Measurements from ENCODE around the gene DRC1. TPM values are rescaled to one million over a fixed set of nuclear protein-coding genes. Genes with fewer than 3 reads are reported as not detected.
A peak's percentile ranks its signal among the peaks of the same experiment; 100 is the strongest.
"Not testable (repeated sequence)": the region's sequence is repeated elsewhere in the genome, so short reads cannot be mapped to it uniquely, and the experiment has no call there.

DRC1 gene
- not detected for total RNA-seq

DNA sequence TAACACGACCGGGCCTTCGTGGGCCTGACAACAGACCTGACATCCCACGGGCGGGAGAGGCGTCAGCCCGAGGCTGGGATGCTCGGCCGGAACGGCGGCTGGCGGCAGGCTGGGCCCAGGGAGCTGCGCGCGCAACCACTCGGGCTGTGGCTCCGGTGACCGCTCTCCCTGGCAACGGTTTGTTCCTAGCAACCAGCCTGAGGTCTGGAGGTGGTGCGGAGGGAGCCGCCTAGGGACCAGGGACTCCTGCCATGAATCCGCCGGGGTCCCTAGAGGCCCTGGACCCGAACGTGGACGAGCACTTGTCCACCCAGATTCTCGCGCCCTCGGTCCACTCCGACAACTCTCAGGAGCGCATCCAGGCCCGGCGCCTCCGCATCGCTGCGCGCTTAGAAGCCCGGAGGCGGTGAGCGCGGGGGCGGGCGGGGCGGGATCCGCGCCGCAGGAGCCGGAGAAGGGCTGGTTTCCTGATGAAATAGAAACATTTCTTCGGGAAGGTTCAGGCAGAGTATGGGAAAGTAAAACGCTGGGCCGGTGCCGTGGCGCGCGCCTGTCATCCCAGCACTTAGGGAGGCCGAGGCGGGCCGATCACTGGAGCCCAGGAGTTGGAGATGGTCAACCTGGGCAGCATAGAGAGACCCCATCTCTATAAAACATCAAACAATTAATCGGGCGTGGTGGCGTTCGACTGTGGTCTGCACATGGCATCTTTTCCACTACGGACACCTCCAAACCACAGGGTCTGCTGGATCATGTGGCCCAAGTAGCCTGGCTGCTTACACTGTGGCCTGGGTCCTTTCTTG lies at the start of gene DRC1:
TSS of gene DRC1 (plus strand) at position 182 of the 803 bp plus-strand sequence. CDS start at position 252, 70 bp downstream.
- Mint-ChIP-seq H3K9me3 (no peaks in the 10 kb centered on the region), H3K4me3 (no peak within 1 kb of the TSS), H3K4me1 (peaks cover 9% of the 10 kb centered on the region), H3K27ac (no peak within 1 kb of the TSS), H3K36me3 (ENCODE audit: low read depth) (peaks cover 1% of the 10 kb centered on the region), H3K27me3 (peaks cover 7% of the 10 kb centered on the region)
- POLR2A ChIA-PET, result no interaction called here
- CTCF ChIA-PET, result interaction anchor here (0.8 kb wide), 1 partner anchor 12 kb away, joined by 4 read pairs; no protein-coding TSS in a partner anchor
- peak; percentile 51 for DNase-seq

- no peak overlapping the region for H3K4me3 Mint-ChIP-seq
- no peaks in the 10 kb centered on the region for H3K9me3 Mint-ChIP-seq
- H3K4me1 Mint-ChIP-seq, result peaks cover 54% of the 10 kb centered on the region
- H3K27ac Mint-ChIP-seq, result peak overlapping the region; percentile 0
- no peaks in the 10 kb centered on the region for H3K27me3 Mint-ChIP-seq
- CTCF ChIA-PET, result no interaction called here
- POLR2A ChIA-PET, result no interaction called here
- peaks cover 37% of the 10 kb centered on the region for H3K36me3 Mint-ChIP-seq (ENCODE audit: low read depth)
- DNase-seq, result no peak
Observed at GRCh38 chr2:26352892-26353291, 48.8 kb upstream of the DRC1 start.

- H3K27me3 Mint-ChIP-seq, H3K27ac Mint-ChIP-seq, CTCF ChIA-PET, H3K4me3 Mint-ChIP-seq, H3K9me3 Mint-ChIP-seq, DNase-seq: not testable (repeated sequence)
- POLR2A ChIA-PET, result interaction anchor here (3.4 kb wide), 1 partner anchor 9 kb away, joined by 25 read pairs; the partner anchor contains the start of genes ADGRF3 and SELENOI
- Mint-ChIP-seq H3K36me3 (ENCODE audit: low read depth) (peaks cover 33% of the 10 kb centered on the region), H3K4me1 (peaks cover 46% of the 10 kb centered on the region)
Observed at GRCh38 chr2:26354469-26354868, 47.3 kb upstream of the DRC1 start.

DNA sequence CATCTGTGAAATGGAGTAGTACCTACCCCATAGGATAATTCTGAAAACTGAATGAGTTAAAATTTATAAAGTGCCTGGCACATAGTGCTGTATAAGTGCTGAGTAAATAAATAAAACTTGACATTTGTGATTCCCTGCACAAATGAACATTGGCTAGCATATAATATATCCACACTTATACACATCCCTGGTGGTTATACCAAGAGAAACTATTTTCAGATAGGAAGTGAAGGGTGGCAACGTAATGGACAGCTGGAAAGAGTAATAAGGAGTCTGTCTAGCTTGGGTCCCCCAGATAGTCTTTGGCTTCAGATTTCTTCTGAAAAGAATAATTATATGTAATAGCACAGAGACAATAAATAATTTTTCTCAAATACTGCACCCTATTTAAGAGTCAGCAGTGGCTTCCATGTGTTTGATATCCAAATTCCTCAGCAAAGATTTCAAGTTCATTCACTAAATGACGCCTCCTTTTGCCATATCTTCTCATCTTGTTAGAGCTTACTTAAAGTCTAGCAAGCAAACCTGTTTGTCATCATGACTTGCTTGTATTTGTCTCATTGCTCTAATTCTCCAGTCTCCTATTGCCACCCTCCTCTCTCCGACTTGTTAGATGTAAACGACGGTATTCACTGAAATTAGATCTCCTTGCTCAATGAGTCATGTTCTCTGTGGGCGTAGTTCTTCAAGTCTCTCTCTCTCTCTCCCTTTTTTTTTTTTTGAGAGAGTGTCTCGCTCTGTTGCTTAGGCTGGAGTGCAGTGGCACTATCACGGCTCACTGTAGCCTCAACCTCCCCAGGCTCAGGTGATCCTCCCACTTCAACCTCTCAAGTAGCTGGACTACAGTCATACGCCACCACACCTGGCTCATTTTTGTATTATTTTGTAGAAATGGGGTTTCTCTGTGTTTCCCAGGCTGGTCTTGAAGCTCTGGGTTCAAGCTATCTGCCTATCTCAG lies 46.4 kb upstream of the DRC1 start:
- H3K36me3 Mint-ChIP-seq (ENCODE audit: low read depth), result peaks cover 37% of the 10 kb centered on the region
- no peaks in the 10 kb centered on the region for H3K9me3 Mint-ChIP-seq
- DNase-seq, result no peak
- H3K4me1 Mint-ChIP-seq, result peaks cover 46% of the 10 kb centered on the region
- POLR2A ChIA-PET, result interaction anchor here (3.4 kb wide), 1 partner anchor 10 kb away, joined by 25 read pairs; the partner anchor contains the start of genes ADGRF3 and SELENOI
- no peak overlapping the region for H3K27ac Mint-ChIP-seq
- no peaks in the 10 kb centered on the region for H3K27me3 Mint-ChIP-seq
- no peak overlapping the region for H3K4me3 Mint-ChIP-seq
- CTCF ChIA-PET, result interaction anchor here (1.5 kb wide), 1 partner anchor 8 kb away, joined by 4 read pairs; the partner anchor contains the start of gene ADGRF3

- no peak overlapping the region for H3K4me3 Mint-ChIP-seq
- CTCF ChIA-PET, result interaction anchor here (1.5 kb wide), 1 partner anchor 9 kb away, joined by 4 read pairs; the partner anchor contains the start of gene ADGRF3
- POLR2A ChIA-PET, result interaction anchor here (1.0 to 3.4 kb wide), 2 partner anchors 10 to 524 kb away, joined by 3 to 25 read pairs; partner anchors contain the start of genes ADGRF3 and SELENOI
Observed at GRCh38 chr2:26356111-26356510, 45.6 kb upstream of the DRC1 start.

DNA sequence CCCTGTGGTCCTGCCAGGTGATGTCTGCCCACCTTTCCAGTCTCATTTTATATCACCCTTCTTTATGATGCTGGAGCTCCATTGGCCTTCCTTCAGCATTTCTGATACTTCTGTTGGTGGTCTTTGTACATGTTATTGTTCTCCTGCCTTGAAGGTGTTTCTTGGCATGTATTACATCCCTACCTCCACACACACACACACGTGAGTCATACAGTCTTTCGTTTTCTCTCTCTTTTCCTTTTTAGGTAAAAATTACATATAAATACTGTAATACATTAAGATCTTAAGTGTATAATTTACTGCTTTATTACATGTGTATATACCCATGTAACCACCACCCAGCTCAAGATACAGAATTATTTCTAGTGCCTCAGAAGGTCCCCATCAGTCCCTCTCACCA lies 44.9 kb upstream of the DRC1 start:
- CTCF ChIA-PET, result no interaction called here
- no peak overlapping the region for H3K4me3 Mint-ChIP-seq
- POLR2A ChIA-PET, result interaction anchor here (1.0 to 3.4 kb wide), 2 partner anchors 11 to 525 kb away, joined by 3 to 25 read pairs; partner anchors contain the start of genes ADGRF3 and SELENOI
- no peak for DNase-seq
- peaks cover 44% of the 10 kb centered on the region for H3K4me1 Mint-ChIP-seq
- no peaks in the 10 kb centered on the region for H3K27me3 Mint-ChIP-seq
- H3K9me3 Mint-ChIP-seq, result no peaks in the 10 kb centered on the region
- H3K27ac Mint-ChIP-seq, result no peak overlapping the region
- H3K36me3 Mint-ChIP-seq (ENCODE audit: low read depth), result peaks cover 34% of the 10 kb centered on the region

More at GRCh38 chr2:26356111-26356510, 45.6 kb upstream of the DRC1 start:
- DNase-seq, result no peak
- H3K36me3 Mint-ChIP-seq (ENCODE audit: low read depth), result peaks cover 34% of the 10 kb centered on the region
- H3K27ac Mint-ChIP-seq, result no peak overlapping the region
- H3K9me3 Mint-ChIP-seq, result no peaks in the 10 kb centered on the region
- H3K4me1 Mint-ChIP-seq, result peaks cover 45% of the 10 kb centered on the region
- no peaks in the 10 kb centered on the region for H3K27me3 Mint-ChIP-seq

- Mint-ChIP-seq H3K4me3 (no peak overlapping the region), H3K9me3 (no peaks in the 10 kb centered on the region), H3K36me3 (ENCODE audit: low read depth) (peaks cover 27% of the 10 kb centered on the region), H3K4me1 (peaks cover 44% of the 10 kb centered on the region), H3K27me3 (no peaks in the 10 kb centered on the region), H3K27ac (no peak overlapping the region)
- ChIA-PET CTCF (no interaction called here), POLR2A (no interaction called here)
- no peak for DNase-seq
Observed at GRCh38 chr2:26359886-26360473, 41.7 kb upstream of the DRC1 start.

DNA sequence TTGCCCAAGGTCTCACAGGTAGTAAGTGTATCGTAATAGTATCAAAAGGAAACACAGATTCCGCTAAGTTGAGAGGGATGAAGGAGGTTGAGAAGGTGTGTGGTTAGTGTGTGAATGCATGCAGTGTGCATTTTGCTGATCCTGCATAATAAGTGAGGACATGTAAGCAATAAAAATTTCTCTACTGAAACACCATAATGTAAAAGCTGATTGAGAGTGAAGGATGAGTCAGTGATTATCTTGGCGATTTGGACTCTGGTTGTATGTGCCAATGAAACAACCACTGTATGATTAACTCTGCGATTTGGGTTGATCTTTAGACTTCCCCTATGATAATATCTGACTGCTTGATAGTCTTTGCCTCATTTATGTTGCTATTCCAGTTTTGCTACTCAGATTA lies 38.4 kb upstream of the DRC1 start:
- DNase-seq, result no peak
- no peaks in the 10 kb centered on the region for H3K9me3 Mint-ChIP-seq
- peak overlapping the region; percentile 25 for H3K27ac Mint-ChIP-seq
- ChIA-PET CTCF (interaction anchor here (0.6 to 1.3 kb wide), 2 partner anchors 12 to 14 kb away, joined by 3 to 4 read pairs; no protein-coding TSS in a partner anchor), POLR2A (interaction anchor here (0.6 to 1.8 kb wide), 3 partner anchors 13 to 326 kb away, joined by 3 to 21 read pairs (median 4); partner anchors contain the start of genes ADGRF3 and SELENOI)
- no peaks in the 10 kb centered on the region for H3K27me3 Mint-ChIP-seq
- H3K4me1 Mint-ChIP-seq, result peaks cover 25% of the 10 kb centered on the region
- H3K36me3 Mint-ChIP-seq (ENCODE audit: low read depth), result peaks cover 37% of the 10 kb centered on the region
- no peak overlapping the region for H3K4me3 Mint-ChIP-seq

DNA sequence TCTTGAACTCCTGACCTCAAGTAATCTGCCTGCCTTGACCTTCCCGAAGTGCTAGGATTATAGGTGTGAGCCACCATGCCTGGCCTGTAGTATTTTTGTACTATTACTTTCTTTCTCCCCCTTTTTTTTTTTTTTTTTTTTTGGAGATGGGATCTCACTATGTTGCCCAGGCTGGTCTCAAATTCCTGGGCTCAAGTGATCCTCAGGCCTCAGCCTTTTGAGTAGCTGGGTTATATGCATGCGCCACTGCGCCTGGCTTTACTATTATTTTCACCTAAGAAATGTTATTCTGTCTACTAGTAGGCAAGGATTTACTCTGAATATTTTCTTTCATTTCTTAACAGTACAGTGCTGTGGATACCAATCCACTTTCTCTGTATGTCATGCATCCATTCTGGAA lies 37.8 kb upstream of the DRC1 start:
- POLR2A ChIA-PET, result interaction anchor here (1.5 to 1.8 kb wide), 2 partner anchors 13 to 18 kb away, joined by 4 to 21 read pairs; partner anchors contain the start of genes ADGRF3 and SELENOI
- Mint-ChIP-seq H3K27me3 (no peaks in the 10 kb centered on the region), H3K36me3 (ENCODE audit: low read depth) (peaks cover 43% of the 10 kb centered on the region), H3K9me3 (no peaks in the 10 kb centered on the region), H3K4me3 (no peak overlapping the region), H3K27ac (no peak overlapping the region), H3K4me1 (peaks cover 25% of the 10 kb centered on the region)
- DNase-seq, result no peak
- CTCF ChIA-PET, result interaction anchor here (0.7 to 1.3 kb wide), 2 partner anchors 11 to 27 kb away, joined by 3 to 4 read pairs; no protein-coding TSS in a partner anchor

- H3K27me3 Mint-ChIP-seq, result no peaks in the 10 kb centered on the region
- H3K4me1 Mint-ChIP-seq, result peaks cover 22% of the 10 kb centered on the region
- CTCF ChIA-PET, result no interaction called here
- H3K36me3 Mint-ChIP-seq (ENCODE audit: low read depth), result peaks cover 47% of the 10 kb centered on the region
- no peak for DNase-seq
- no peak overlapping the region for H3K4me3 Mint-ChIP-seq
- no peak overlapping the region for H3K27ac Mint-ChIP-seq
- H3K9me3 Mint-ChIP-seq, result no peaks in the 10 kb centered on the region
- POLR2A ChIA-PET, result no interaction called here
Observed at GRCh38 chr2:26364669-26365068, 37.1 kb upstream of the DRC1 start.

DNA sequence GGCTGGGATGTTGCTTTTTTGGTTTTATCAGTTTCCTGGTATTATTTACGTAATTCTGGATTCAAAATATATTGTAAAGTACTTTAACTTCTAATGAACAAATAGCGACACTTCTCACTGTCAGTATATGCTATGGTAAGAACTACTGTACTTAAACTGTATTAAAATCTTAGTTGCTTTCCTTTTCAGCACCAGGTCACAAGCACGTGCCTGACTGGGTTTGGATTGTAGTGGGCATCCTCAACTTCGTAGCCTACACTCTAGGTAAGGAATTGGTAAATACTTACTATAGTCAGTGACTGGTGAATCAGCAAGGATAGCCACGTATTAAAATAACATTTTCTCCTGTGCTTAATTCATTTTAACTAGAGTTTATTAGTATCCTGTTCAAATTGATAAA lies 34.8 kb upstream of the DRC1 start:
- H3K9me3 Mint-ChIP-seq, result no peaks in the 10 kb centered on the region
- H3K27me3 Mint-ChIP-seq, result no peaks in the 10 kb centered on the region
- DNase-seq, result no peak
- peaks cover 15% of the 10 kb centered on the region for H3K4me1 Mint-ChIP-seq
- H3K27ac Mint-ChIP-seq, result no peak overlapping the region
- peaks cover 45% of the 10 kb centered on the region for H3K36me3 Mint-ChIP-seq (ENCODE audit: low read depth)
- POLR2A ChIA-PET, result no interaction called here
- H3K4me3 Mint-ChIP-seq, result no peak overlapping the region
- CTCF ChIA-PET, result interaction anchor here (1.0 to 1.1 kb wide), 2 partner anchors 37 to 136 kb away, joined by 3 read pairs; no protein-coding TSS in a partner anchor

DNA sequence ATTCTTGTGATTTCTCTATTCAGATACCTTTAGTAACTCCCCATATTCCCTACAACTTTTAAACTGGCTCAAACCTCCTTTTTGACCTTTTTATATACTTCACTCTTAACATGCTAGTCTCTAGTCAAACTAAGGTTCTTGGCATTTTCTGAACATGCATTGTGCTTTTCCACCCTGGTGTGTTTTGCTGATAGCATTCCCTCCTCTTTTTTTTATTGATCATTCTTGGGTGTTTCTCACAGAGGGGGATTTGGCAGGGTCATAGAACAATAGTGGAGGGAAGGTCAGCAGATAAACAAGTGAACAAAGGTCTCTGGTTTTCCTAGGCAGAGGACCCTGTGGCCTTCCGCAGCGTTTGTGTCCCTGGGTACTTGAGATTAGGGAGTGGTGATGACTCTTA lies 32.1 kb upstream of the DRC1 start:
- H3K4me1 Mint-ChIP-seq, CTCF ChIA-PET, H3K9me3 Mint-ChIP-seq, H3K27me3 Mint-ChIP-seq, DNase-seq, POLR2A ChIA-PET, H3K27ac Mint-ChIP-seq, H3K4me3 Mint-ChIP-seq: not testable (repeated sequence)
- peaks cover 59% of the 10 kb centered on the region for H3K36me3 Mint-ChIP-seq (ENCODE audit: low read depth)
